Parathyroid adenoma (tissue), 2 donors: Measurements from ENCODE around the gene KDSR.
"Not testable (repeated sequence)": the region's sequence is repeated elsewhere in the genome, so short reads cannot be mapped to it uniquely, and the experiment has no call there.

Experiments used
- H2AFZ ChIP-seq: fragments of 300-600 bp; sonication (generic); one replicate; pipeline ENCODE4 v1.7.0; 2017; ENCODE audit warnings: antibody characterized with exemption, mild to moderate bottlenecking
- H3K27ac ChIP-seq: fragments of 300-600 bp; sonication (generic); one replicate; pipeline ENCODE4 v1.7.0; 2017
- H3K27me3 ChIP-seq: fragments of 300-600 bp; sonication (generic); one replicate; pipeline ENCODE4 v1.7.0; 2017; ENCODE audit warnings: low read length; ENCODE audit not compliant: control insufficient read depth, insufficient read depth
- H3K36me3 ChIP-seq: fragments of 300-600 bp; sonication (generic); one replicate; pipeline ENCODE4 v1.7.0; 2017; ENCODE audit warnings: low read length; ENCODE audit not compliant: control insufficient read depth, insufficient read depth
- H3K4me1 ChIP-seq: fragments of 300-600 bp; sonication (generic); one replicate; pipeline ENCODE4 v1.7.0; 2017; ENCODE audit warnings: control low read depth
- H3K4me2 ChIP-seq: fragments of 300-600 bp; sonication (generic); one replicate; pipeline ENCODE4 v1.7.0; 2017; ENCODE audit warnings: low read length
- H3K4me3 ChIP-seq: fragments of 300-600 bp; sonication (generic); one replicate; pipeline ENCODE4 v1.7.0; 2017; ENCODE audit warnings: low read depth, low read length
- H3K79me2 ChIP-seq: fragments of 300-600 bp; sonication (generic); one replicate; pipeline ENCODE4 v1.7.0; 2017; ENCODE audit warnings: control low read depth
- H3K9ac ChIP-seq: fragments of 300-600 bp; sonication (generic); one replicate; pipeline ENCODE4 v1.7.0; 2017; ENCODE audit warnings: mild to moderate bottlenecking
- H3K9me3 ChIP-seq: fragments of 300-600 bp; sonication (generic); one replicate; pipeline ENCODE4 v1.7.0; 2017; ENCODE audit warnings: low read length; ENCODE audit not compliant: control insufficient read depth
- TF ChIP-seq, protein P1 (sequence below): fragments of 300-600 bp; sonication (generic); IDR thresholded peaks from one replicate; pipeline ENCODE4 v1.7.0; 2017; ENCODE audit warnings: antibody characterized with exemption, mild to moderate bottlenecking
- donor health status: primary hyperparathyroidism.

Gene KDSR

GRCh38 chr18:63363951-63364350 lies 3.1 kb downstream of the KDSR start:
- H2AFZ ChIP-seq, result no peak overlapping the region
- no peak overlapping the region for H3K4me3 ChIP-seq
- no peaks in the 10 kb centered on the region for H3K9me3 ChIP-seq
- TF ChIP-seq, protein P1, sequence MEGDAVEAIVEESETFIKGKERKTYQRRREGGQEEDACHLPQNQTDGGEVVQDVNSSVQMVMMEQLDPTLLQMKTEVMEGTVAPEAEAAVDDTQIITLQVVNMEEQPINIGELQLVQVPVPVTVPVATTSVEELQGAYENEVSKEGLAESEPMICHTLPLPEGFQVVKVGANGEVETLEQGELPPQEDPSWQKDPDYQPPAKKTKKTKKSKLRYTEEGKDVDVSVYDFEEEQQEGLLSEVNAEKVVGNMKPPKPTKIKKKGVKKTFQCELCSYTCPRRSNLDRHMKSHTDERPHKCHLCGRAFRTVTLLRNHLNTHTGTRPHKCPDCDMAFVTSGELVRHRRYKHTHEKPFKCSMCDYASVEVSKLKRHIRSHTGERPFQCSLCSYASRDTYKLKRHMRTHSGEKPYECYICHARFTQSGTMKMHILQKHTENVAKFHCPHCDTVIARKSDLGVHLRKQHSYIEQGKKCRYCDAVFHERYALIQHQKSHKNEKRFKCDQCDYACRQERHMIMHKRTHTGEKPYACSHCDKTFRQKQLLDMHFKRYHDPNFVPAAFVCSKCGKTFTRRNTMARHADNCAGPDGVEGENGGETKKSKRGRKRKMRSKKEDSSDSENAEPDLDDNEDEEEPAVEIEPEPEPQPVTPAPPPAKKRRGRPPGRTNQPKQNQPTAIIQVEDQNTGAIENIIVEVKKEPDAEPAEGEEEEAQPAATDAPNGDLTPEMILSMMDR, result no peak
- no peak overlapping the region for H3K9ac ChIP-seq
- H3K27ac ChIP-seq, result no peak overlapping the region
- H3K27me3 ChIP-seq, result no peaks in the 10 kb centered on the region
- no peaks in the 10 kb centered on the region for H3K36me3 ChIP-seq
- peaks cover 8% of the 10 kb centered on the region for H3K4me1 ChIP-seq
- peaks cover 13% of the 10 kb centered on the region for H3K79me2 ChIP-seq
- H3K4me2 ChIP-seq, result no peak overlapping the region

- not testable (repeated sequence) for H3K36me3 ChIP-seq, H3K4me3 ChIP-seq, H3K27me3 ChIP-seq, H3K4me2 ChIP-seq, H3K4me1 ChIP-seq, H3K9ac ChIP-seq, H2AFZ ChIP-seq, H3K9me3 ChIP-seq, H3K27ac ChIP-seq
- H3K79me2 ChIP-seq, result peaks cover 13% of the 10 kb centered on the region
Measured at GRCh38 chr18:63363420-63363819, 3.6 kb downstream of the KDSR start.

DNA sequence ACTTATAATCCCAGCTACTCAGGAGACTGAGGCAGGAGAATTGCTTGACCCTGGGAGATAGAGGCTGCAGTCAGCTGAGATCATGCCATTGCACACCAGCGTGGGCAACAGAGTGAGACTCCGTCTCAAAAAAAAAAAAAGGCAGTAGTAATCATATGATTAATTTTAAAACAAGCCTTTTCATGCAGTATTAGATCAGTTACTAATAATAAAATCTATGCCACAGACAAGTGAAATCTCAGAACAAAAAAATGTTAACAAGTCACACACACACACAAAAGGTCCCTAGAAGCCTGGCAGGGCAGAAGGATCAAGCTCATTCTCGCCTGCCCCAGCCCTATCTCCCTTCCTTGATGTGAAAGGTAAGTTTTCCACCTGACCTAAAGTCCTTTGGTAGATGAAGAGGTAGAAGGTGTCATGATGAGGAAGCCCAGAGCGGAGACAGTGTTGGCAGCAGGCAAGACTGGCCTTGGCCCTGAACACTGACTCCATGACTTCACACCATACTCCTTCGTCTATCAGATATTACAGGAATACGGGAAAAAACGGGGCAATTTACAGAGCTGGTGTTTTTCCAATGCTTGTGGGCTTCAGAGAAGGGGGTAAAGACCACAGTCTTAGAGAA lies 10.6 kb downstream of the KDSR start:
- no peak overlapping the region for H2AFZ ChIP-seq
- H3K4me1 ChIP-seq, result no peaks in the 10 kb centered on the region
- TF ChIP-seq, protein P1, result no peak
- H3K27ac ChIP-seq, result no peak overlapping the region
- H3K36me3 ChIP-seq, result no peaks in the 10 kb centered on the region
- H3K4me2 ChIP-seq, result no peak overlapping the region
- no peak overlapping the region for H3K4me3 ChIP-seq
- no peak overlapping the region for H3K9ac ChIP-seq
- no peaks in the 10 kb centered on the region for H3K9me3 ChIP-seq
- no peaks in the 10 kb centered on the region for H3K79me2 ChIP-seq
- no peaks in the 10 kb centered on the region for H3K27me3 ChIP-seq

GRCh38 chr18:63350230-63350629 lies 16.8 kb downstream of the KDSR start:
- Histone ChIP-seq H3K36me3 (no peaks in the 10 kb centered on the region), H3K79me2 (peaks cover 3% of the 10 kb centered on the region), H3K9ac (no peak overlapping the region), H3K27ac (no peak overlapping the region), H3K4me1 (no peaks in the 10 kb centered on the region), H3K4me2 (no peak overlapping the region), H3K4me3 (no peak overlapping the region), H3K27me3 (no peaks in the 10 kb centered on the region), H2AFZ (no peak overlapping the region), H3K9me3 (no peaks in the 10 kb centered on the region)
- TF ChIP-seq, protein P1, result no peak

GRCh38 chr18:63348508-63349136 lies 18.4 kb downstream of the KDSR start:
- no peaks in the 10 kb centered on the region for H3K4me1 ChIP-seq
- no peaks in the 10 kb centered on the region for H3K36me3 ChIP-seq
- H3K79me2 ChIP-seq, result peaks cover 3% of the 10 kb centered on the region
- TF ChIP-seq, protein P1, result no peak
- no peaks in the 10 kb centered on the region for H3K9me3 ChIP-seq
- no peak overlapping the region for H3K4me2 ChIP-seq
- no peaks in the 10 kb centered on the region for H3K27me3 ChIP-seq
- H3K9ac ChIP-seq, result no peak overlapping the region
- H2AFZ ChIP-seq, result no peak overlapping the region
- no peak overlapping the region for H3K4me3 ChIP-seq
- H3K27ac ChIP-seq, result no peak overlapping the region
